ENCODE data around the gene GTF2F2. TPM values are rescaled to one million over a fixed set of nuclear protein-coding genes. Genes with fewer than 3 reads are reported as not detected.

GTF2F2 gene
- total and polyA plus RNA-seq, 2 experiments from 2014 or later = 42.1 to 75.6 TPM

DNA sequence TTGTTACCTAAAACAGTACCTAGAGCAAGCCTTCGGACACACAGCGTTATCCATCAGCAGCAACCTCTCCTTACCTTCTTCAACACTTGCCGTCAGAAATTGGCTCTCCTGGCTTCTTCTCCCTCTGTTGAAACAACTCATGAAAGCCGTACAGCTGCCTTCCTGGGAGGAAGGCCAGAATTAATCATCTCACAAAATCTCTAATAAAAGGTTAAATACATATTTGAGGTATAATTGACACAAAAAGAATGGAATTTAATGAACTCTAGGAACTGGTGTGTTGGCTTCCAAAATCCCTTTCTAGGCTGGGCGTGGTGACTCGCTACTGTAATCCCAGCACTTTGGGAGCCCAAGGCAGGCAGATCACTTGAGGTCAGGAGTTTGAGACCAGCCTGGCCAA is 37.3 kb upstream of the GTF2F2 start:
- Histone ChIP-seq H2AFZ (0 out of 2 replicates have a peak overlapping the region, but pooled peaks have one; percentile 13), H4K20me1 (replicated peaks; ENCODE audit: insufficient read depth) (no peaks in the 10 kb centered on the region), H3K4me3 (no peak overlapping the region), H3K27me3 (ENCODE audit: insufficient read depth) (no peaks in the 10 kb centered on the region), H3F3A (replicated peaks; ENCODE audit: low read depth) (no peaks in the 10 kb centered on the region), H3K79me2 (replicated peaks; ENCODE audit: insufficient read depth) (no peaks in the 10 kb centered on the region), H3K9me2 (ENCODE audit: insufficient read depth) (no peaks in the 10 kb centered on the region), H3K27ac (ENCODE audit: low read depth) (no peak overlapping the region), H3K4me1 (ENCODE audit: insufficient read depth) (no peaks in the 10 kb centered on the region), H3K36me3 (ENCODE audit: insufficient read depth) (no peaks in the 10 kb centered on the region), H3K4me2 (no peak overlapping the region)
- H3K9me3 Mint-ChIP-seq = no peaks in the 10 kb centered on the region
- H3K4me3 Mint-ChIP-seq = no peak overlapping the region
- ATAC-seq = no peak
- no peaks in the 10 kb centered on the region for H3K36me3 Mint-ChIP-seq (ENCODE audit: low read depth)
- DNase-seq (ENCODE audit: low spot score) = no peak
- TF ChIP-seq, protein P1, sequence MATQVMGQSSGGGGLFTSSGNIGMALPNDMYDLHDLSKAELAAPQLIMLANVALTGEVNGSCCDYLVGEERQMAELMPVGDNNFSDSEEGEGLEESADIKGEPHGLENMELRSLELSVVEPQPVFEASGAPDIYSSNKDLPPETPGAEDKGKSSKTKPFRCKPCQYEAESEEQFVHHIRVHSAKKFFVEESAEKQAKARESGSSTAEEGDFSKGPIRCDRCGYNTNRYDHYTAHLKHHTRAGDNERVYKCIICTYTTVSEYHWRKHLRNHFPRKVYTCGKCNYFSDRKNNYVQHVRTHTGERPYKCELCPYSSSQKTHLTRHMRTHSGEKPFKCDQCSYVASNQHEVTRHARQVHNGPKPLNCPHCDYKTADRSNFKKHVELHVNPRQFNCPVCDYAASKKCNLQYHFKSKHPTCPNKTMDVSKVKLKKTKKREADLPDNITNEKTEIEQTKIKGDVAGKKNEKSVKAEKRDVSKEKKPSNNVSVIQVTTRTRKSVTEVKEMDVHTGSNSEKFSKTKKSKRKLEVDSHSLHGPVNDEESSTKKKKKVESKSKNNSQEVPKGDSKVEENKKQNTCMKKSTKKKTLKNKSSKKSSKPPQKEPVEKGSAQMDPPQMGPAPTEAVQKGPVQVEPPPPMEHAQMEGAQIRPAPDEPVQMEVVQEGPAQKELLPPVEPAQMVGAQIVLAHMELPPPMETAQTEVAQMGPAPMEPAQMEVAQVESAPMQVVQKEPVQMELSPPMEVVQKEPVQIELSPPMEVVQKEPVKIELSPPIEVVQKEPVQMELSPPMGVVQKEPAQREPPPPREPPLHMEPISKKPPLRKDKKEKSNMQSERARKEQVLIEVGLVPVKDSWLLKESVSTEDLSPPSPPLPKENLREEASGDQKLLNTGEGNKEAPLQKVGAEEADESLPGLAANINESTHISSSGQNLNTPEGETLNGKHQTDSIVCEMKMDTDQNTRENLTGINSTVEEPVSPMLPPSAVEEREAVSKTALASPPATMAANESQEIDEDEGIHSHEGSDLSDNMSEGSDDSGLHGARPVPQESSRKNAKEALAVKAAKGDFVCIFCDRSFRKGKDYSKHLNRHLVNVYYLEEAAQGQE (IDR thresholded peaks at IDR 0.05; ENCODE audit: unreplicated experiment) = no peak
- TF ChIP-seq NANOG (IDR thresholded peaks at IDR 0.05; ENCODE audit: borderline replicate concordance) (no peak), JUNB (IDR thresholded peaks at IDR 0.05; ENCODE audit: unreplicated experiment) (no peak), ZNF331 (CRISPR knock-in tag; IDR thresholded peaks at IDR 0.05; ENCODE audit: low read depth) (no peak), EZH2 (IDR thresholded peaks at IDR 0.05; ENCODE audit: low read depth, unreplicated experiment) (no peak), STAT1 (IDR thresholded peaks at IDR 0.05; ENCODE audit: unreplicated experiment) (no peak), ZNF114 (CRISPR knock-in tag; IDR thresholded peaks at IDR 0.05) (no peak), POLR2AphosphoS5 (IDR thresholded peaks at IDR 0.05; ENCODE audit: low read depth) (no peak), EZH2phosphoT487 (IDR thresholded peaks at IDR 0.05; ENCODE audit: unreplicated experiment) (no peak), CREB1 (CRISPR knock-in tag; IDR thresholded peaks at IDR 0.05; ENCODE audit: low read depth) (no peak)
- TF ChIP-seq, protein P2, sequence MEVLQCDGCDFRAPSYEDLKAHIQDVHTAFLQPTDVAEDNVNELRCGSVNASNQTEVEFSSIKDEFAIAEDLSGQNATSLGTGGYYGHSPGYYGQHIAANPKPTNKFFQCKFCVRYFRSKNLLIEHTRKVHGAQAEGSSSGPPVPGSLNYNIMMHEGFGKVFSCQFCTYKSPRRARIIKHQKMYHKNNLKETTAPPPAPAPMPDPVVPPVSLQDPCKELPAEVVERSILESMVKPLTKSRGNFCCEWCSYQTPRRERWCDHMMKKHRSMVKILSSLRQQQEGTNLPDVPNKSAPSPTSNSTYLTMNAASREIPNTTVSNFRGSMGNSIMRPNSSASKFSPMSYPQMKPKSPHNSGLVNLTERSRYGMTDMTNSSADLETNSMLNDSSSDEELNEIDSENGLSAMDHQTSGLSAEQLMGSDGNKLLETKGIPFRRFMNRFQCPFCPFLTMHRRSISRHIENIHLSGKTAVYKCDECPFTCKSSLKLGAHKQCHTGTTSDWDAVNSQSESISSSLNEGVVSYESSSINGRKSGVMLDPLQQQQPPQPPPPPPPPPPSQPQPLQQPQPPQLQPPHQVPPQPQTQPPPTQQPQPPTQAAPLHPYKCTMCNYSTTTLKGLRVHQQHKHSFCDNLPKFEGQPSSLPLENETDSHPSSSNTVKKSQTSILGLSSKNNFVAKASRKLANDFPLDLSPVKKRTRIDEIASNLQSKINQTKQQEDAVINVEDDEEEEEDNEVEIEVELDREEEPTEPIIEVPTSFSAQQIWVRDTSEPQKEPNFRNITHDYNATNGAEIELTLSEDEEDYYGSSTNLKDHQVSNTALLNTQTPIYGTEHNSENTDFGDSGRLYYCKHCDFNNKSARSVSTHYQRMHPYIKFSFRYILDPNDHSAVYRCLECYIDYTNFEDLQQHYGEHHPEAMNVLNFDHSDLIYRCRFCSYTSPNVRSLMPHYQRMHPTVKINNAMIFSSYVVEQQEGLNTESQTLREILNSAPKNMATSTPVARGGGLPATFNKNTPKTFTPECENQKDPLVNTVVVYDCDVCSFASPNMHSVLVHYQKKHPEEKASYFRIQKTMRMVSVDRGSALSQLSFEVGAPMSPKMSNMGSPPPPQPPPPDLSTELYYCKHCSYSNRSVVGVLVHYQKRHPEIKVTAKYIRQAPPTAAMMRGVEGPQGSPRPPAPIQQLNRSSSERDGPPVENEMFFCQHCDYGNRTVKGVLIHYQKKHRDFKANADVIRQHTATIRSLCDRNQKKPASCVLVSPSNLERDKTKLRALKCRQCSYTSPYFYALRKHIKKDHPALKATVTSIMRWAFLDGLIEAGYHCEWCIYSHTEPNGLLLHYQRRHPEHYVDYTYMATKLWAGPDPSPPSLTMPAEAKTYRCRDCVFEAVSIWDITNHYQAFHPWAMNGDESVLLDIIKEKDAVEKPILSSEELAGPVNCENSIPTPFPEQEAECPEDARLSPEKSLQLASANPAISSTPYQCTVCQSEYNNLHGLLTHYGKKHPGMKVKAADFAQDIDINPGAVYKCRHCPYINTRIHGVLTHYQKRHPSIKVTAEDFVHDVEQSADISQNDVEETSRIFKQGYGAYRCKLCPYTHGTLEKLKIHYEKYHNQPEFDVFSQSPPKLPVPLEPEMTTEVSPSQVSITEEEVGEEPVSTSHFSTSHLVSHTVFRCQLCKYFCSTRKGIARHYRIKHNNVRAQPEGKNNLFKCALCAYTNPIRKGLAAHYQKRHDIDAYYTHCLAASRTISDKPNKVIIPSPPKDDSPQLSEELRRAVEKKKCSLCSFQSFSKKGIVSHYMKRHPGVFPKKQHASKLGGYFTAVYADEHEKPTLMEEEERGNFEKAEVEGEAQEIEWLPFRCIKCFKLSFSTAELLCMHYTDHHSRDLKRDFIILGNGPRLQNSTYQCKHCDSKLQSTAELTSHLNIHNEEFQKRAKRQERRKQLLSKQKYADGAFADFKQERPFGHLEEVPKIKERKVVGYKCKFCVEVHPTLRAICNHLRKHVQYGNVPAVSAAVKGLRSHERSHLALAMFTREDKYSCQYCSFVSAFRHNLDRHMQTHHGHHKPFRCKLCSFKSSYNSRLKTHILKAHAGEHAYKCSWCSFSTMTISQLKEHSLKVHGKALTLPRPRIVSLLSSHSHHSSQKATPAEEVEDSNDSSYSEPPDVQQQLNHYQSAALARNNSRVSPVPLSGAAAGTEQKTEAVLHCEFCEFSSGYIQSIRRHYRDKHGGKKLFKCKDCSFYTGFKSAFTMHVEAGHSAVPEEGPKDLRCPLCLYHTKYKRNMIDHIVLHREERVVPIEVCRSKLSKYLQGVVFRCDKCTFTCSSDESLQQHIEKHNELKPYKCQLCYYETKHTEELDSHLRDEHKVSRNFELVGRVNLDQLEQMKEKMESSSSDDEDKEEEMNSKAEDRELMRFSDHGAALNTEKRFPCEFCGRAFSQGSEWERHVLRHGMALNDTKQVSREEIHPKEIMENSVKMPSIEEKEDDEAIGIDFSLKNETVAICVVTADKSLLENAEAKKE (CRISPR knock-in tag; IDR thresholded peaks at IDR 0.05) = no peak
- TF ChIP-seq, protein P3, sequence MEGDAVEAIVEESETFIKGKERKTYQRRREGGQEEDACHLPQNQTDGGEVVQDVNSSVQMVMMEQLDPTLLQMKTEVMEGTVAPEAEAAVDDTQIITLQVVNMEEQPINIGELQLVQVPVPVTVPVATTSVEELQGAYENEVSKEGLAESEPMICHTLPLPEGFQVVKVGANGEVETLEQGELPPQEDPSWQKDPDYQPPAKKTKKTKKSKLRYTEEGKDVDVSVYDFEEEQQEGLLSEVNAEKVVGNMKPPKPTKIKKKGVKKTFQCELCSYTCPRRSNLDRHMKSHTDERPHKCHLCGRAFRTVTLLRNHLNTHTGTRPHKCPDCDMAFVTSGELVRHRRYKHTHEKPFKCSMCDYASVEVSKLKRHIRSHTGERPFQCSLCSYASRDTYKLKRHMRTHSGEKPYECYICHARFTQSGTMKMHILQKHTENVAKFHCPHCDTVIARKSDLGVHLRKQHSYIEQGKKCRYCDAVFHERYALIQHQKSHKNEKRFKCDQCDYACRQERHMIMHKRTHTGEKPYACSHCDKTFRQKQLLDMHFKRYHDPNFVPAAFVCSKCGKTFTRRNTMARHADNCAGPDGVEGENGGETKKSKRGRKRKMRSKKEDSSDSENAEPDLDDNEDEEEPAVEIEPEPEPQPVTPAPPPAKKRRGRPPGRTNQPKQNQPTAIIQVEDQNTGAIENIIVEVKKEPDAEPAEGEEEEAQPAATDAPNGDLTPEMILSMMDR (conservative IDR thresholded peaks at IDR 0.05; ENCODE audit: low read depth in 2 of 2) = no peak
- TF ChIP-seq, protein P4, sequence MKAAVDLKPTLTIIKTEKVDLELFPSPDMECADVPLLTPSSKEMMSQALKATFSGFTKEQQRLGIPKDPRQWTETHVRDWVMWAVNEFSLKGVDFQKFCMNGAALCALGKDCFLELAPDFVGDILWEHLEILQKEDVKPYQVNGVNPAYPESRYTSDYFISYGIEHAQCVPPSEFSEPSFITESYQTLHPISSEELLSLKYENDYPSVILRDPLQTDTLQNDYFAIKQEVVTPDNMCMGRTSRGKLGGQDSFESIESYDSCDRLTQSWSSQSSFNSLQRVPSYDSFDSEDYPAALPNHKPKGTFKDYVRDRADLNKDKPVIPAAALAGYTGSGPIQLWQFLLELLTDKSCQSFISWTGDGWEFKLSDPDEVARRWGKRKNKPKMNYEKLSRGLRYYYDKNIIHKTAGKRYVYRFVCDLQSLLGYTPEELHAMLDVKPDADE (IDR thresholded peaks at IDR 0.05) = no peak
- H3K27me3 Mint-ChIP-seq (ENCODE audit: insufficient read depth, low read depth, poor library complexity) = peaks cover 2% of the 10 kb centered on the region
- H3K27ac Mint-ChIP-seq = no peak overlapping the region
- H3K4me1 Mint-ChIP-seq = no peaks in the 10 kb centered on the region

Data from GM23338 (cell line).